DOHH2 (cell line): ENCODE measurements around the gene BET1L.

Experiments
- H3F3A ChIP-seq: fragments of 200-600 bp; sonication (generic), shearing (Covaris generic); 2 replicates; pipeline ENCODE4 v1.6.0; 2016; ENCODE audit warnings: antibody characterized with exemption, mild to moderate bottlenecking; ENCODE audit not compliant: control insufficient read depth, insufficient read depth
- H3K27ac ChIP-seq: fragments of 200-600 bp; sonication (generic); 2 replicates; pipeline ENCODE4 v1.5.1; 2014; ENCODE audit warnings: low read depth, mild to moderate bottlenecking, low read length, moderate library complexity
- H3K27me3 ChIP-seq: fragments of 200-600 bp; sonication (generic); 2 replicates; pipeline ENCODE4 v1.6.1; 2014; ENCODE audit warnings: mild to moderate bottlenecking, low read length, mixed read lengths; ENCODE audit not compliant: control insufficient read depth
- H3K36me3 ChIP-seq: fragments of 200-600 bp; sonication (generic); 2 replicates; pipeline ENCODE4 v1.6.1; 2014; ENCODE audit warnings: mild to moderate bottlenecking, low read length, moderate library complexity, mixed read lengths; ENCODE audit not compliant: control insufficient read depth
- H3K4me1 ChIP-seq: fragments of 200-600 bp; sonication (generic); 2 replicates; pipeline ENCODE4 v1.6.1; 2014; ENCODE audit warnings: mild to moderate bottlenecking, low read length, mixed read lengths; ENCODE audit not compliant: control insufficient read depth
- H3K4me2 ChIP-seq: fragments of 200-600 bp; sonication (generic); 2 replicates; pipeline ENCODE4 v1.6.0; 2014; ENCODE audit warnings: mild to moderate bottlenecking, low read length, moderate library complexity
- H3K4me3 ChIP-seq: fragments of 200-600 bp; sonication (generic); 2 replicates; pipeline ENCODE4 v1.5.1; 2014; ENCODE audit warnings: mild to moderate bottlenecking, low read length, mixed read lengths
- H3K79me2 ChIP-seq: fragments of 200-600 bp; sonication (generic); 2 replicates; pipeline ENCODE4 v1.6.1; 2014; ENCODE audit warnings: mild to moderate bottlenecking, low read length, mixed read lengths; ENCODE audit not compliant: control insufficient read depth
- H3K9me2 ChIP-seq: fragments of 200-600 bp; sonication (generic); replicated peaks from 2 replicates; pipeline ENCODE4 v1.6.1; 2014; ENCODE audit warnings: mild to moderate bottlenecking, low read length, mixed read lengths; ENCODE audit not compliant: control insufficient read depth
- H3K9me3 ChIP-seq: fragments of 200-600 bp; sonication (generic); 2 replicates; pipeline ENCODE4 v1.6.1; 2014; ENCODE audit warnings: antibody characterized with exemption, low read length, mixed read lengths; ENCODE audit not compliant: control insufficient read depth, insufficient read depth
- H4K20me1 ChIP-seq: fragments of 200-600 bp; sonication (generic); 2 replicates; pipeline ENCODE4 v1.6.0; 2014; ENCODE audit warnings: low read depth, mild to moderate bottlenecking, antibody characterized with exemption, low read length, moderate library complexity; ENCODE audit not compliant: control insufficient read depth, insufficient read depth
- CTCF ChIP-seq: fragments of 200-600 bp; sonication (generic); IDR thresholded peaks from one replicate; pipeline ENCODE4 v1.5.1; 2014; ENCODE audit warnings: antibody characterized with exemption, mild to moderate bottlenecking, low read depth, low read length; ENCODE audit not compliant: poor library complexity, severe bottlenecking
- EZH2phosphoT487 ChIP-seq: fragments of 200-600 bp; sonication (generic); IDR thresholded peaks from 2 replicates; pipeline ENCODE4 v1.6.1; 2017; ENCODE audit warnings: borderline replicate concordance, mild to moderate bottlenecking, antibody characterized with exemption, low read length, moderate library complexity, mixed read lengths

BET1L gene

GRCh38 chr11:235180-235579, 28.0 kb upstream of the BET1L start:
- Histone ChIP-seq H3K27ac (no peak overlapping the region), H3K79me2 (peaks cover 44% of the 10 kb centered on the region)
- no peak for TF ChIP-seq CTCF
- TF ChIP-seq EZH2phosphoT487: no peak

DNA sequence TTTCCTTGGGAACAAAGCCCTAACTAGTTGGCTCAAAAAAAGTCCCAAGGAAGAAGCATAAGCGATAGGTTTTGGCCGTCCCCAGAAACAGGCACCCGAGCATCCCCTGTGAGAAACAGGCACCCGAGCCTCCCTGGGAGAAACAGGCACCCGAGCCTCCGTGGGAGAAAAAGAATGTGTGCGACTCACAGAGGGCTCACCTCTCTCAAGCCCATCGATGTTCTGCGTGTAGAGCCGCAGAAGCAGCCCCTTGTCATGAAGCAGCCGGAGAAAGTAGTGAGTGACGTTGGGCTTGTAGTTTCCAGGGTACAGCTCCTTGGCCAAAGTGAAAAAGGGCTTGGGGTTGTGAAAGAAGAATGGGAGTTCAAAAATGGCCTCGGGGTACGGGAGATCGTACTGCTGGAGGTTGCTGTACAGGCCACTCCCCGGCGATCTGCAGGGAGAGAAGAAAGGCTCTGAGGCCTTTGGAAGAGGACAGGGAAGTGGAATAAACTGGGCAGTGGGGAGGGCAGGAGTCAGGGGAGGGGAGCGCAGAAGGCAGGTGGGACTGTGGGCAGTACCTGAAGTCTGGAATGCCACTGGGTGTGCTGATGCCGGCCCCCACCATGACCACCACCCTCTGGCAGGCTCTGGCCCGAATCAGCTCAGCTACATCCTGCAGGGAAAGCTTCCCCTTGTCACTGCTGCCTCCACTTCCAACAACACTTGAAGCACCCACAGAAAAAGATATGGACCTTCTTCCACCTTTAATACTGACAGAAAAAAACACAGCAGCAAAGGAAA, 25.8 kb upstream of the BET1L start:
- Histone ChIP-seq H3F3A (peaks cover 3% of the 10 kb centered on the region; the same call in 1 of the 2 replicates), H3K4me1 (peaks cover 12% of the 10 kb centered on the region), H4K20me1 (no peaks in the 10 kb centered on the region), H3K36me3 (peaks cover 5% of the 10 kb centered on the region), H3K9me3 (no peaks in the 10 kb centered on the region), H3K27ac (no peak overlapping the region), H3K9me2 (no peaks in the 10 kb centered on the region), H3K4me2 (no peak overlapping the region), H3K4me3 (no peak overlapping the region), H3K79me2 (peaks cover 22% of the 10 kb centered on the region), H3K27me3 (no peaks in the 10 kb centered on the region)
- TF ChIP-seq EZH2phosphoT487 (no peak), CTCF (no peak)

More at GRCh38 chr11:235180-235579, 28.0 kb upstream of the BET1L start:
- Histone ChIP-seq H3K4me2 (peak overlapping the region; percentile 96), H3K4me1 (peaks cover 20% of the 10 kb centered on the region), H3K9me2 (no peaks in the 10 kb centered on the region), H3F3A (peaks cover 3% of the 10 kb centered on the region; the same call in 1 of the 2 replicates), H3K9me3 (no peaks in the 10 kb centered on the region), H3K4me3 (peak overlapping the region; percentile 72), H3K36me3 (peaks cover 22% of the 10 kb centered on the region), H3K27me3 (no peaks in the 10 kb centered on the region), H4K20me1 (no peaks in the 10 kb centered on the region)

DNA sequence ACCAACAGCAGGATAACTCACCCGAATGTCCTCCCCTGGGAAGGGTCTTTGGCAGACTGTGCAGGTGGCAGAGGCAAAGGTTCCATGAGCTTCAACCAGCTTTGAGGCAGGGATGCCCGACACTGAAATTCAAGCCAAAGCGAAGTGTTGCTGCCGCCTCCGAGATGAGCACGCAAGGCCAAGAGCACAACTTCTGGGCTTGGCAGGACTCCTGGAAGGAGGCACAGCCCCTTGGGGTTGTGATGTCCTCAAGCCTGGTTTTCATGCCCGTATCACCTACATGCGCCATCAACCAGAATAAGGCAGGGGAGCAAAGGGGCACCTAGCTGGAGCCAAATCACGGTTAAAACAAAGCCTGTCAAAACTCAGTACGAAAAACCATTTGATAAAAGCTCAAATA, 23.2 kb upstream of the BET1L start:
- no peak overlapping the region for H3K4me2 ChIP-seq
- no peaks in the 10 kb centered on the region for H4K20me1 ChIP-seq
- H3K79me2 ChIP-seq: peaks cover 4% of the 10 kb centered on the region
- H3K4me3 ChIP-seq: no peak overlapping the region
- H3K9me2 ChIP-seq: no peaks in the 10 kb centered on the region
- TF ChIP-seq EZH2phosphoT487 (no peak), CTCF (no peak)
- no peaks in the 10 kb centered on the region for H3F3A ChIP-seq
- no peaks in the 10 kb centered on the region for H3K27me3 ChIP-seq
- peaks cover 4% of the 10 kb centered on the region for H3K4me1 ChIP-seq
- H3K9me3 ChIP-seq: no peaks in the 10 kb centered on the region
- no peaks in the 10 kb centered on the region for H3K36me3 ChIP-seq
- no peak overlapping the region for H3K27ac ChIP-seq
